Measurements from ENCODE around the gene MRPL16. TPM values are rescaled to one million over a fixed set of nuclear protein-coding genes. Genes with fewer than 3 reads are reported as not detected.

MRPL16 gene
- total RNA-seq, 1 experiment from 2014 or later, result 66.1 TPM

Other genes starting within 250 kb of the MRPL16 start
- gene OSBP, start 195.0 kb downstream of the MRPL16 start, total RNA-seq (2014; rRNA removed; shearing (Covaris generic)), result 17.2 and 20.0 TPM in 2 replicates
- gene PATL1, start 141.7 kb downstream of the MRPL16 start, total RNA-seq (2014; rRNA removed; shearing (Covaris generic)), result 27.5 and 31.2 TPM in 2 replicates
- gene OR10V1, start 96.9 kb downstream of the MRPL16 start, total RNA-seq (2014; rRNA removed; shearing (Covaris generic)), result not detected in 2 replicates
- 50.6 and 52.6 TPM in 2 replicates for gene STX3, start 55.4 kb downstream of the MRPL16 start, total RNA-seq (2014; rRNA removed; shearing (Covaris generic))
- not detected in 2 replicates for gene CBLIF, start 34.7 kb upstream of the MRPL16 start, total RNA-seq (2014; rRNA removed; shearing (Covaris generic))
- not detected in 2 replicates for gene TCN1, start 55.7 kb upstream of the MRPL16 start, total RNA-seq (2014; rRNA removed; shearing (Covaris generic))
- not detected in 2 replicates for gene OOSP3, start 68.0 kb upstream of the MRPL16 start, total RNA-seq (2014; rRNA removed; shearing (Covaris generic))
- not detected in 2 replicates for gene OOSP1, start 127.7 kb upstream of the MRPL16 start, total RNA-seq (2014; rRNA removed; shearing (Covaris generic))
- not detected in 2 replicates for gene OOSP4A, start 153.3 kb upstream of the MRPL16 start, total RNA-seq (2014; rRNA removed; shearing (Covaris generic))
- gene OOSP4B, start 206.4 kb upstream of the MRPL16 start, total RNA-seq (2014; rRNA removed; shearing (Covaris generic)), result not detected in 2 replicates
- gene OOSP2, start 229.6 kb upstream of the MRPL16 start, total RNA-seq (2014; rRNA removed; shearing (Covaris generic)), result not detected in 2 replicates
- not detected in 2 replicates for gene MS4A3, start 245.9 kb upstream of the MRPL16 start, total RNA-seq (2014; rRNA removed; shearing (Covaris generic))